Measurements from ENCODE around the gene SCML1.
A peak's percentile ranks its signal among the peaks of the same experiment; 100 is the strongest.

Gene SCML1

DNA sequence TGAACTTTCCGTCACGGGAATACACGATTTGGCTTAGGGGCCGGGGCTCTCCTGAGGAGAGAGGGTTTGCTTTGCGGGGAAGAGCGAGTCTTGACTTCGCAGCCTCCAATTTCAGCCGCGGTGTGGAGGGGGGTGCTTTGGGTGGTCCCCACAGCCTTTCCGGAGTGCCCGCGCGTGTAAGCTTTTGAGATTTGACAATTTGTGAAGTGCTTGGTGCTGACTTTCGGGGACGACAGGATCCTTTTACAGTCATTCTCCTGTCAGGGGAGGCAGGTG, 355 bp downstream of the SCML1 start:
- peak overlapping the region; percentile 80 for H3K27ac ChIP-seq (ENCODE audit: low read length)
- no peaks in the 10 kb centered on the region for H3K4me1 ChIP-seq (ENCODE audit: low read length)
- DNase-seq, result peak; percentile 14
- H3K9me2 ChIP-seq (replicated peaks; ENCODE audit: insufficient read depth, low read length), result no peaks in the 10 kb centered on the region
- no peaks in the 10 kb centered on the region for H3K9me3 ChIP-seq (replicated peaks; ENCODE audit: insufficient read depth, low read length)
- H3K27me3 ChIP-seq (replicated peaks; ENCODE audit: insufficient read depth, low read length), result no peaks in the 10 kb centered on the region
- H3K9ac ChIP-seq (ENCODE audit: low read length), result peak overlapping the region; percentile 72
- H3K4me3 ChIP-seq (ENCODE audit: low read length), result peak overlapping the region; percentile 71
- no peaks in the 10 kb centered on the region for H4K20me1 ChIP-seq (ENCODE audit: insufficient read depth, low read length)
- peak overlapping the region; percentile 67 for H2AFZ ChIP-seq (ENCODE audit: low read length)
- TF ChIP-seq EZH2phosphoT487 (IDR thresholded peaks at IDR 0.05; ENCODE audit: low read length), result no peak
- TF ChIP-seq, protein P1, sequence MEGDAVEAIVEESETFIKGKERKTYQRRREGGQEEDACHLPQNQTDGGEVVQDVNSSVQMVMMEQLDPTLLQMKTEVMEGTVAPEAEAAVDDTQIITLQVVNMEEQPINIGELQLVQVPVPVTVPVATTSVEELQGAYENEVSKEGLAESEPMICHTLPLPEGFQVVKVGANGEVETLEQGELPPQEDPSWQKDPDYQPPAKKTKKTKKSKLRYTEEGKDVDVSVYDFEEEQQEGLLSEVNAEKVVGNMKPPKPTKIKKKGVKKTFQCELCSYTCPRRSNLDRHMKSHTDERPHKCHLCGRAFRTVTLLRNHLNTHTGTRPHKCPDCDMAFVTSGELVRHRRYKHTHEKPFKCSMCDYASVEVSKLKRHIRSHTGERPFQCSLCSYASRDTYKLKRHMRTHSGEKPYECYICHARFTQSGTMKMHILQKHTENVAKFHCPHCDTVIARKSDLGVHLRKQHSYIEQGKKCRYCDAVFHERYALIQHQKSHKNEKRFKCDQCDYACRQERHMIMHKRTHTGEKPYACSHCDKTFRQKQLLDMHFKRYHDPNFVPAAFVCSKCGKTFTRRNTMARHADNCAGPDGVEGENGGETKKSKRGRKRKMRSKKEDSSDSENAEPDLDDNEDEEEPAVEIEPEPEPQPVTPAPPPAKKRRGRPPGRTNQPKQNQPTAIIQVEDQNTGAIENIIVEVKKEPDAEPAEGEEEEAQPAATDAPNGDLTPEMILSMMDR (IDR thresholded peaks at IDR 0.05; ENCODE audit: low read length), result no peak
- 0 out of 2 replicates have a peak, but pooled peaks cover 2% of the 10 kb centered on the region for H3F3A ChIP-seq (ENCODE audit: insufficient read depth, low read length)
- H3K79me2 ChIP-seq (ENCODE audit: low read length), result peaks cover 37% of the 10 kb centered on the region
- H3K36me3 ChIP-seq (replicated peaks; ENCODE audit: insufficient read depth, low read length), result no peaks in the 10 kb centered on the region
- peak overlapping the region; percentile 77; the same call in 1 of the 2 replicates for H3K4me2 ChIP-seq (ENCODE audit: low read depth, low read length)

DNA sequence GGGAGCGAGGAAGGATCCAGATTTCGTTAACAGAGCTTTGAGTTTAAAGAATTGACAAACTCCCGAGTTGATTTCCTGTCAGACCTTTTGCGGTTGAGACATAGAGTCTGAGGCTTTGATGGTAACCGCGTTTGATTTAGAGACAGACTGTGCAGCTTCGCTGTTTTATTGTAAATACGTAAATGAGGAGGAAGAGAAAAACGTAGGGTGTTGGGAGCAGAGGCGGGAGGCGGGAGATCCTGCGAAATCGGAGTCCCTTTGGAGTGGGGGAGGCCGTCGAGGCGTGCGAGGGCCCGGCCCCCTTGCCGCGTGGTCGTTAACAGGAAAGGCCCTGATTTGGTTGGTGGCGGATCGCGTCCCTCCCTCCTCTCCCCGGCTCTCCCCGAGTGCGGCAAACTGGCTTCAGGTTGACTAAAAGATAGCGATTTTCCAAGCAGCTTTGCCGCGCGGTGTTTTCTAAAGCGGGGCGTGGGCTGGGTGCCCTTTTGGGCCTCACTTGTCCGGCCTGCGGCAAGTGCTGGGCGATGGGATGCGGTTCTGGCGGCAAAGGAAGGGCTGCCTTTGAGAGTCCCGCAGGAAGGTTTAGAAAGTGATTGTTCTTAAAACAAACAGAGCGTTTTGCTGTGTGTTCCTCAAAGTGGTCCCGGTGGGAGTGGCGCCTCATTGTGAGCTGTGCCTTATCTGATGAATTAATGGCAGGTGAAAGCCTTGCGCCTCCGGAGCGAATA, 857 bp downstream of the SCML1 start:
- H3K4me1 ChIP-seq (ENCODE audit: low read length), result no peaks in the 10 kb centered on the region
- 0 out of 2 replicates have a peak, but pooled peaks cover 2% of the 10 kb centered on the region for H3F3A ChIP-seq (ENCODE audit: insufficient read depth, low read length)
- no peaks in the 10 kb centered on the region for H3K9me2 ChIP-seq (replicated peaks; ENCODE audit: insufficient read depth, low read length)
- H3K9me3 ChIP-seq (replicated peaks; ENCODE audit: insufficient read depth, low read length), result no peaks in the 10 kb centered on the region
- peaks cover 39% of the 10 kb centered on the region for H3K79me2 ChIP-seq (ENCODE audit: low read length)
- peak overlapping the region; percentile 77 for H3K4me2 ChIP-seq (ENCODE audit: low read depth, low read length)
- TF ChIP-seq EZH2 (optimal IDR thresholded peaks at IDR 0.05; ENCODE audit: low read depth, low read length) (no peak), EZH2phosphoT487 (IDR thresholded peaks at IDR 0.05; ENCODE audit: low read length) (no peak)
- TF ChIP-seq, protein P1 (IDR thresholded peaks at IDR 0.05; ENCODE audit: low read length), result no peak
- peak overlapping the region; percentile 71 for H3K4me3 ChIP-seq (ENCODE audit: low read length)
- H2AFZ ChIP-seq (ENCODE audit: low read length), result 0 out of 2 replicates have a peak overlapping the region, but pooled peaks have one; percentile 53
- peak; percentile 14 for DNase-seq
- H4K20me1 ChIP-seq (ENCODE audit: insufficient read depth, low read length), result no peaks in the 10 kb centered on the region
- no peaks in the 10 kb centered on the region for H3K36me3 ChIP-seq (replicated peaks; ENCODE audit: insufficient read depth, low read length)
- no peaks in the 10 kb centered on the region for H3K27me3 ChIP-seq (replicated peaks; ENCODE audit: insufficient read depth, low read length)
- H3K27ac ChIP-seq (ENCODE audit: low read length), result peak overlapping the region; percentile 80
- H3K9ac ChIP-seq (ENCODE audit: low read length), result peak overlapping the region; percentile 72

DNA sequence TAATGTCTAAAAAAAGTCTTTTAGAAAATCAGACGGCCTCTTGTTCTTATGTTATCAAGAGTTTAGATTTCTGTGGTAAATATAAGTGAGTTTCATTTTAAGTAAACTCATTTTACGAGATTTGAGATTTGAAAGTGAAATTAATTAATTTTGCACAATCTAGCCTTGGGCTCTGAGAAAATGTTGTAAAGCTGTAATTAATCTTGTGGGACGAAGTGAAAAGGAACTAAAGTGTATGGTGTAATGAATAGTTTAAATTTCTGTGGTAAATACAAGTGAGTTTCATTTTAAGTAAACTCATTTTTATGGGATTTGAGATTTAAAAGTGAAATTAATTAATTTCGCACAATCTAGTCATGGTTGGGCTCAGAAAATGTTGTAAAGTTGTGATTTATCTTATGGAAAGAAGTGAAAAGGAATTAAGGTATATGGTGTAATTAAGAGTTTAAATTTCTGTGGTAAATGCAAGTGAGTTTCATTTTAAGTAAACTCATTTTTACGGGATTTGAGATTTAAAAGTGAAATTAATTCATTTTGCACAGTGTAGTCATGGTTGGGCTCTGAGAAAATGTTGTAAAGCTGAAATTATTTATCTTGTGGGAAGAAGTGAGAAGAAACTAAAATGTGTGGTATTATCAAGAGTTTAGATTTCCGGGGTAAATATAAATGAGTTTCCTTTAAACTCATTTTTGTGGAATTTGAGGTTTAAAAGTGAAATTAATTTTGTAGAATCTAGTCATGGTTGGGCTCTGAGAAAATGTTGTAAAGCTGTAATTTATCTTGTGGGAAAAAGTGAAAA, 1.6 kb downstream of the SCML1 start:
- Histone ChIP-seq H3K4me1 (ENCODE audit: low read length) (0 out of 2 replicates have a peak, but pooled peaks cover 2% of the 10 kb centered on the region), H4K20me1 (ENCODE audit: insufficient read depth, low read length) (no peaks in the 10 kb centered on the region), H3K9me2 (replicated peaks; ENCODE audit: insufficient read depth, low read length) (no peaks in the 10 kb centered on the region), H3K79me2 (ENCODE audit: low read length) (peaks cover 45% of the 10 kb centered on the region), H3F3A (ENCODE audit: insufficient read depth, low read length) (0 out of 2 replicates have a peak, but pooled peaks cover 2% of the 10 kb centered on the region), H3K36me3 (replicated peaks; ENCODE audit: insufficient read depth, low read length) (no peaks in the 10 kb centered on the region), H3K4me3 (ENCODE audit: low read length) (peak overlapping the region; percentile 71), H2AFZ (ENCODE audit: low read length) (no peak overlapping the region), H3K27me3 (replicated peaks; ENCODE audit: insufficient read depth, low read length) (no peaks in the 10 kb centered on the region), H3K9me3 (replicated peaks; ENCODE audit: insufficient read depth, low read length) (no peaks in the 10 kb centered on the region), H3K9ac (ENCODE audit: low read length) (peak overlapping the region; percentile 72), H3K4me2 (ENCODE audit: low read depth, low read length) (peak overlapping the region; percentile 77), H3K27ac (ENCODE audit: low read length) (peak overlapping the region; percentile 80; the same call in 1 of the 2 replicates)
- DNase-seq, result no peak
- TF ChIP-seq EZH2 (optimal IDR thresholded peaks at IDR 0.05; ENCODE audit: low read depth, low read length), result no peak
- no peak for TF ChIP-seq EZH2phosphoT487 (IDR thresholded peaks at IDR 0.05; ENCODE audit: low read length)
- TF ChIP-seq, protein P1 (IDR thresholded peaks at IDR 0.05; ENCODE audit: low read length), result no peak
